Measurements from ENCODE around the gene TANGO6. TPM values are rescaled to one million over a fixed set of nuclear protein-coding genes. Genes with fewer than 3 reads are reported as not detected.

The TANGO6 gene
- total RNA-seq, 2 donors from 2014 or later: 9.6 to 22.7 TPM

DNA sequence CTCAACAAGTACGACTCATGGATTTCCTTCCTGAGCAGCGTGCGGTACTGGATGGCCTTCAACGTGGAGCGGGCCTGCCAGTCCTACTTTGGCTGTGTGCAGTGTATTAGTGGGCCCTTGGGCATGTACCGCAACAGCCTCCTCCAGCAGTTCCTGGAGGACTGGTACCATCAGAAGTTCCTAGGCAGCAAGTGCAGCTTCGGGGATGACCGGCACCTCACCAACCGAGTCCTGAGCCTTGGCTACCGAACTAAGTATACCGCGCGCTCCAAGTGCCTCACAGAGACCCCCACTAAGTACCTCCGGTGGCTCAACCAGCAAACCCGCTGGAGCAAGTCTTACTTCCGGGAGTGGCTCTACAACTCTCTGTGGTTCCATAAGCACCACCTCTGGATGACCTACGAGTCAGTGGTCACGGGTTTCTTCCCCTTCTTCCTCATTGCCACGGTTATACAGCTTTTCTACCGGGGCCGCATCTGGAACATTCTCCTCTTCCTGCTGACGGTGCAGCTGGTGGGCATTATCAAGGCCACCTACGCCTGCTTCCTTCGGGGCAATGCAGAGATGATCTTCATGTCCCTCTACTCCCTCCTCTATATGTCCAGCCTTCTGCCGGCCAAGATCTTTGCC, 271.1 kb downstream of the TANGO6 start:
- 93% methylated on average over 23 to 24 of the region's 25 CpGs for WGBS, 2 donors
- intact Hi-C loops (cut with DNase I): no loop called here
- no peaks in the 10 kb centered on the region for H3K36me3 ChIP-seq (replicated peaks in 1 of 2; ENCODE audit: insufficient read depth in 1 of 2, low read depth in 2 of 2)
- H3K9me3 ChIP-seq: no peaks in the 10 kb centered on the region
- DNase-seq (no peak), ATAC-seq (no peak)
- no peak for TF ChIP-seq POLR2A (IDR thresholded peaks at IDR 0.05)
- TF ChIP-seq, protein P1, sequence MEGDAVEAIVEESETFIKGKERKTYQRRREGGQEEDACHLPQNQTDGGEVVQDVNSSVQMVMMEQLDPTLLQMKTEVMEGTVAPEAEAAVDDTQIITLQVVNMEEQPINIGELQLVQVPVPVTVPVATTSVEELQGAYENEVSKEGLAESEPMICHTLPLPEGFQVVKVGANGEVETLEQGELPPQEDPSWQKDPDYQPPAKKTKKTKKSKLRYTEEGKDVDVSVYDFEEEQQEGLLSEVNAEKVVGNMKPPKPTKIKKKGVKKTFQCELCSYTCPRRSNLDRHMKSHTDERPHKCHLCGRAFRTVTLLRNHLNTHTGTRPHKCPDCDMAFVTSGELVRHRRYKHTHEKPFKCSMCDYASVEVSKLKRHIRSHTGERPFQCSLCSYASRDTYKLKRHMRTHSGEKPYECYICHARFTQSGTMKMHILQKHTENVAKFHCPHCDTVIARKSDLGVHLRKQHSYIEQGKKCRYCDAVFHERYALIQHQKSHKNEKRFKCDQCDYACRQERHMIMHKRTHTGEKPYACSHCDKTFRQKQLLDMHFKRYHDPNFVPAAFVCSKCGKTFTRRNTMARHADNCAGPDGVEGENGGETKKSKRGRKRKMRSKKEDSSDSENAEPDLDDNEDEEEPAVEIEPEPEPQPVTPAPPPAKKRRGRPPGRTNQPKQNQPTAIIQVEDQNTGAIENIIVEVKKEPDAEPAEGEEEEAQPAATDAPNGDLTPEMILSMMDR (IDR thresholded peaks at IDR 0.05): no peak
- H3K4me1 ChIP-seq: peaks cover 33% of the 10 kb centered on the region
- no peak overlapping the region for H3K27ac ChIP-seq
- H3K4me3 ChIP-seq: no peak overlapping the region
- no peaks in the 10 kb centered on the region for H3K27me3 ChIP-seq

DNA sequence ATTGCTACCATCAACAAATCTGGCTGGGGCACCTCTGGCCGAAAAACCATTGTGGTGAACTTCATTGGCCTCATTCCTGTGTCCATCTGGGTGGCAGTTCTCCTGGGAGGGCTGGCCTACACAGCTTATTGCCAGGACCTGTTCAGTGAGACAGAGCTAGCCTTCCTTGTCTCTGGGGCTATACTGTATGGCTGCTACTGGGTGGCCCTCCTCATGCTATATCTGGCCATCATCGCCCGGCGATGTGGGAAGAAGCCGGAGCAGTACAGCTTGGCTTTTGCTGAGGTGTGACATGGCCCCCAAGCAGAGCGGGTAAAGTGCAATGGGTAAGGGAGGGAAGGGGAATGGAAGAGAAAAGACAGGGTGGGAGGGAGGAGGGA, 271.6 kb downstream of the TANGO6 start:
- Histone ChIP-seq H3K27ac (no peak overlapping the region), H3K36me3 (replicated peaks in 1 of 2; ENCODE audit: insufficient read depth in 1 of 2, low read depth in 2 of 2) (no peaks in the 10 kb centered on the region), H3K9me3 (no peaks in the 10 kb centered on the region), H3K27me3 (no peaks in the 10 kb centered on the region), H3K4me1 (peaks cover 38% of the 10 kb centered on the region), H3K4me3 (no peak overlapping the region)
- TF ChIP-seq, protein P1 (IDR thresholded peaks at IDR 0.05): no peak
- no peak for TF ChIP-seq POLR2A (IDR thresholded peaks at IDR 0.05)
- intact Hi-C loops (cut with DNase I): no loop called here
- no peak for ATAC-seq
- WGBS, 2 donors: 96 to 97% methylated on average over 5 to 6 of the region's 6 CpGs
- no peak for DNase-seq

DNA sequence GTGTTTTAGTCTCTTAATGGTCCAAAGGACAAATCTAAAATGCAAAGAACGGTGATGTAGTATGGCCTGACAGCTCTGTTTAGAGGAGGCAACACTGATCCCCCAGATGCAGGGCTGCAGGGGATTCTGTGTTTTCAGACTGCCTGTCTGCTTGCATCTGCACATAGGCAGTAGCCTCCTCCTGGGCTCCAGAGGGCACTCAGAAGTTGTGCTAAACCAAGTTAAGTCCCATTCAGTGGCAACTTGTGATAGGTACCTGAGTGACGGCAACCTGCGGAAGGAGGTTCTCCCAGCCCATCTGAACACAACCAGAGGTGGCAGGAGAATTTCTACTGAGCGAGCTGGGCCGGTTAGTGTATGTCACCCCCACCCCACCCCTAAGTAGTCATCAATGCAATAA, 272.0 kb downstream of the TANGO6 start:
- TF ChIP-seq, protein P1 (IDR thresholded peaks at IDR 0.05): no peak
- TF ChIP-seq POLR2A (IDR thresholded peaks at IDR 0.05): no peak
- Histone ChIP-seq H3K27ac (no peak overlapping the region), H3K4me3 (no peak overlapping the region), H3K36me3 (replicated peaks in 1 of 2; ENCODE audit: insufficient read depth in 1 of 2, low read depth in 2 of 2) (no peaks in the 10 kb centered on the region), H3K9me3 (no peaks in the 10 kb centered on the region), H3K27me3 (no peaks in the 10 kb centered on the region), H3K4me1 (peaks cover 40% of the 10 kb centered on the region)
- DNase-seq: no peak
- WGBS, 2 donors: 91 to 94% methylated on average over 3 to 5 of the region's 5 CpGs
- ATAC-seq: no peak
- intact Hi-C loops (cut with DNase I): no loop called here

DNA sequence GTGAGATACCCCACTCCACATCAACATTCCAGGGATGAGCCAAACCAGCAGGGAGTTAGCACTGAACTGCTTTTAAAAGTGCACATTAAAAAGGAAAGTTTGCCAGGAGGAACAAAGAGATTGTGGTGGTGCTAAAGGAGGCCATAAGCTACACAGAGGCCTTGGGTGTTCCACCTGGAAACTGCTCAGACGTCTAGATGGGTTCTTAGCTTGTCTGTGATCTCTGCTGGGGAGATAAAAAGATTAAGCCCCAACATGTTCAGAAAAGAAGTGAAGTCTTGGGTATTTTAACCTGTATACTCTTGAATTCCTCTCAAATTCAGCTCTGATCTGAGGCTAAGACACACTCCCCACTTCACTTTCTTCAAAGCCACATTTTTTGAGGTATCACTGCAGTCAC, 272.5 kb downstream of the TANGO6 start:
- DNase-seq (no peak), ATAC-seq (no peak)
- H3K4me1 ChIP-seq: peaks cover 40% of the 10 kb centered on the region
- no peaks in the 10 kb centered on the region for H3K27me3 ChIP-seq
- H3K36me3 ChIP-seq (replicated peaks in 1 of 2; ENCODE audit: insufficient read depth in 1 of 2, low read depth in 2 of 2): no peaks in the 10 kb centered on the region
- WGBS, 2 donors: 30 to 40% methylated on average over 1 of the region's 1 CpG
- TF ChIP-seq POLR2A (IDR thresholded peaks at IDR 0.05): no peak
- TF ChIP-seq, protein P1 (IDR thresholded peaks at IDR 0.05): no peak
- no peak overlapping the region for H3K4me3 ChIP-seq
- intact Hi-C loops (cut with DNase I): no loop called here
- no peaks in the 10 kb centered on the region for H3K9me3 ChIP-seq
- H3K27ac ChIP-seq: no peak overlapping the region

DNA sequence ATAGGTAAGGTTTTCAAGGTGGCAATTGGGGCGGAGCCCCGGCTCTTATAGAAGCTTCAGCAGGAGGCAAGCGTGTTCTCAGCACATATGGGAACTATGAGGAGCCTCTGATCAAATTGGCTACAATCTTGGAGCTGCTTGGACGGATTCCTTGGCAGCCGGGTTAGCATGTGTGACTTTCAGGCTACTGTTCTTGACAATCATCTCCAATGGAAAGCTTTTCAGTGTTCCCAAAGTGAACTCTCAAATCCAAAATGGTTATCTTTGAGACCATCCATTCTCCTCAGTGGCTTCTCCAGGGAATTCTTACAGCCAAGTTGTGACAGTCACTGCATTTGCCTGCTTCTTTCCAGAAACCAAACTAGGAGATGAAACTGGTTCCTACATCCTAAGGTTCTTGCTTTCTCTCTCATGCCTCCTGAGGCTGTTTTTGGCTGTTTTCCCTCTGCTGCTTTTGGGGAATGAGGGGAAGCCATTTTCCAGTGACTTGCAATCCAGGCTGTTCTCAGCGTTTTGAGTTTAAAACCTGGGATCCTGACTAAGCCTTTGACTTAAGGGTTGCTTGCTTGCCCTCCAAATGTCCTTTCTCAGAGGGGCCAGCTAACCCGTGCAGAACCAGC, 273.0 kb downstream of the TANGO6 start:
- 80 to 81% methylated on average over 7 of the region's 7 CpGs for WGBS, 2 donors
- intact Hi-C loops (cut with DNase I): no loop called here
- H3K9me3 ChIP-seq: no peaks in the 10 kb centered on the region
- ATAC-seq (no peak), DNase-seq (no peak)
- TF ChIP-seq POLR2A (IDR thresholded peaks at IDR 0.05): no peak
- TF ChIP-seq, protein P1 (IDR thresholded peaks at IDR 0.05): no peak
- H3K4me3 ChIP-seq: no peak overlapping the region
- H3K4me1 ChIP-seq: peaks cover 40% of the 10 kb centered on the region
- no peak overlapping the region for H3K27ac ChIP-seq
- no peaks in the 10 kb centered on the region for H3K36me3 ChIP-seq (replicated peaks in 1 of 2; ENCODE audit: insufficient read depth in 1 of 2, low read depth in 2 of 2)
- H3K27me3 ChIP-seq: no peaks in the 10 kb centered on the region

Data from body of pancreas (tissue), 4 donors.